Occipital lobe (tissue), 2 donors: ENCODE data around the gene LRRC3B. TPM values are rescaled to one million over a fixed set of nuclear protein-coding genes. Genes with fewer than 3 reads are reported as not detected.

Experiments used
- DNase-seq: peaks from one replicate; lab custom pipeline; 2025; lab: John Stamatoyannopoulos, UW
- total RNA-seq: library from RNA; depleted of rRNA; stranded (reverse); fragments of >200 nt; gene quantifications from one replicate; pipeline ENCODE4 v1.2.3, GENCODE V29; 2014

The LRRC3B gene
- total RNA-seq, 1 donor from 2014 or later, result 51.3 TPM

DNA sequence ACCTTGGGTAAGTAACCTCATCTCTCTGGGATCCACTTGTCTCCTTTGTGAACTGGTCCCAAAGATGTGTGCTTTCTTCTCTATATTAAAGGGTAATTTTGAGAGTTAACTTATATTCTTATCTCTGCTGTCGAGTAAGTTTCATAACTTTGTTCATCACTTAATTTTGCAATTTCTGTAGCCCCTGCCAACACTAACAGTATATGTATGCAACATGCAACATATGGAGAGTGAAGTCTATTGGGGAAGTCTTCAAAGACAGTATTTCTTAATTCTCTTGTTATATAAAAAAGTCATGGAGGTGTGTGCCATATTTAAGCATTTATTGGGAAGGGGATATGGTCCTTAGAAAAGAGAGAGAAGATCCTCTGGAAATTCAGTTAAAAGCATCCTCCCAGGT, 85.9 kb downstream of the LRRC3B start:
- no peak for DNase-seq

DNA sequence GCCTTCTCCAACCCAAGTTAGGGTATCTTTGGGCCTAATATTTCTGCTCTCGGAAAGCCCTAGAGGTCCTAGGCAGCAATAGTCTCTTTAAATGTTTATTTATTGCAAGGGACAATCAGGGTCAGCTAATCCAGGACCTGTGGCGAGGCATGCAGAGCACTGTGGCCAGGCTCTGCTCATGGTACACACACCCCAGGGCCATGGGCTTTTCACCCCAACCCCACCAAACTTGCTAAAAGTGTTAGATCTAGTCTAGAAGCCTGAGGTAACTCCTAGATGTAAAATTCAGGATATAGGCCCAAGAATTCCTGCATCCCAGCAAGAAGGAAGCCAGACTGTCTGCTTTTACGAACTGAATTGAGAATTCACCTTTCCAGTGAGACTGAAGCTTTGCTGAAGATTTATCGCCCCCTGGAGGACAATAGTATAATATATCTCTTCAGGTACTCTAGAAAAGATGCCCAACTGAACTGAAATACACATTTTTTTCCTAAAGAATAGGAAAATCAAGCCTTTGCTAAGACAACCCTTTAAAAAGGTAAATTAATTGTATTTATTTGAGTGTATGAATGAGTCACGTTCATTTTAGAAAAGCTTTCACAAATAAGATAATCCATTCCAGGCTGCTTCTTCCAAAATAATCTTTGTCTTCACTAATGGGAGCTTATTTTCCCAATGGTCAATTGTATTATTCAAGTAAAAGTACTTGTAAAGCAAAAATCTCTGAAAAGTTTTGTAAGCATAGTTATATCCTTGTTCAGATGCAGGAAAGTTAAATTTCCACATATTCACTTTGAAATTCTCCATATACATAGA, 89.8 kb downstream of the LRRC3B start:
- no peak for DNase-seq

DNA sequence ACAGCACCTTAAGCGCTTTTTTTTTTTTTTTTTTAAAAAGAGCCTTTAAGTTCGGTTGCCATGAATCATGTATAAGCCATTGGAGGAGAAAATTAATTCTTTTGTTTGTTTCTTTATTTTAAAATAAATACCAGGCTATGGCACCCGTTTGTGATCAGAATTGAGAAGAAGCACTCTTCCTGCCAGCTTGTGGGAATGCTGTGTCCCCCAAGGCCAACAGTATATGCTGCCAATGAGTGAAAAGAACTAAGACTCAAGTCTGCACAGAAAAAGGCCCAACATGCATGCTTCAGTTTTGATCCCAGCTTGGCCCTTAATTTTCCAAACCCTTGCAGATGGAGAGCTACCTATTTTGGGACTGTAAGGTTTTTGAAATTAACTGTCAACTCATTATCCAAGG, 90.5 kb downstream of the LRRC3B start:
- no peak for DNase-seq

DNA sequence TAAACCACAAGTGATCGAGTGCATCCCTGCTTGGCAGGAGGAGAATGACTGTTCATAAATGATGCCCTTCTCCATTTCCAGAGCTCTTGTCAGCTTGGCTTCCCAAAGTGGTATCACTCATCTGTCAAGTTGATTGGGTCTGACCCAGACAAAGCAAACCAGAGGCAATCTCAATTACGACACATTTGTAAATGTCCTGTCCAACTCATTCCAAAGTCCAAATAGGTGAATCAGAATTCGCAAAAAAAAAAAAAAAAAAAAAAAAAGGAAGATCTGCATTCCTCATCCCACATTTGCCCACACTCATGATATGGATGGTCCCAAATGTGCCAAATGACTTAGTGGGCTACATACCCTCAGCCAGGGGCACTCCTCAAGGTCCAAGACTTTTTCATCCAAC, 91.9 kb downstream of the LRRC3B start:
- DNase-seq, result no peak

DNA sequence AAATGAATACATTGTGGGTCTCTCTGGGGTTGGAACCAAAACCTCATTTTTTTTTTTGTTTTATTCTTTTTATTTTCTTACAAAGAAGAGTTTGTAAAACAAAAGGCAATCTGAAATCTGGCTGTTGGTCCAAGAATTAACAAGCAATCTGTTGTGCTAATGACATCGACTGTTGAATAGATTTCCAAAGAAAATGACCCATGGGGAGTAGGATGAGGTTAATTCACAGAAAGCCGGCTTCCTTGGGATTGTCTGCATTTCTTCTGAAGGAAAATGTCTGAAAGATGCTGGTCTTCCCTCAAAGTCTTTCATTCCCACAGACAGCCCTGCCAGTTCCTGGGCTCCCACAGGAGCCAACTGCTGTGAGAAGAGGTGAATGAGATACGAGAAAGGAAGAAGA, 92.9 kb downstream of the LRRC3B start:
- DNase-seq, result no peak

DNA sequence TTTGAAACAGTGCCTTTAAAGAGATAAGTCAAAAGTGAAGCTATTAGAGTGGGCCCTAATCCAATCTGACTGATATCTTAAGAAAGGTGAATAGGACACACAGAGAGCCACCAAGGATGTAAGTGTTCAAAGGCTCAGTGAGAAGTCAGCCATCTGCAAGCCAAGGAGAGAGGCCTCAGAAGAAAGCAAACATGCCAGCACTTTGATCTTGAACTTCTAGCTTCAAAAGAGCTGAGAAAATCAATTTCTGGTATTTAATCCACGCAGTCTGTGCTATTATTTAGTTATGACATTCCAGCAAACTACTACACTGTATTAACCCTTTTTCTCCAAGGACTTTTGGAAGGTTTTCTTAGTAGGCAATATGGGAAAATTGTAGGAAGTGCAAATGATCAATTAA, 95.7 kb downstream of the LRRC3B start:
- DNase-seq, result no peak

DNA sequence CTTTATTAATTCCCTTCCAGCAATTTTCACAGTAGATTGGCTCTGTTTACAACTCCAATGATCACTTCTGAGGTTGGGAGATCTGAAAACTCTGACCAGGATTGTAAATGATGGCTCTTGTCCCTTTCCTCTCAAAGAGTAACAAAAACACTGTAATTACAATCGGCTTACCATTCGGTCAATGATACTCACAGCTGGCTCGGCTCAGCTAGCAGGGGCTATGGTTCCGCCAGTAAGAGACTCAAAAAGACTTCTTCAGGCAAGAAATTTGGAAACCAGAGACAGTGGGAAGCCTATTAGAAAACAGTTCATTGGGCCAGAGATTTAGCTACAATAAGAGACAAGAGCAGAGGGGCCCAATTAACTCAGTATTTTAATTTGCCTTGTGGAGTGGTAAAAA, 96.6 kb downstream of the LRRC3B start:
- no peak for DNase-seq

DNA sequence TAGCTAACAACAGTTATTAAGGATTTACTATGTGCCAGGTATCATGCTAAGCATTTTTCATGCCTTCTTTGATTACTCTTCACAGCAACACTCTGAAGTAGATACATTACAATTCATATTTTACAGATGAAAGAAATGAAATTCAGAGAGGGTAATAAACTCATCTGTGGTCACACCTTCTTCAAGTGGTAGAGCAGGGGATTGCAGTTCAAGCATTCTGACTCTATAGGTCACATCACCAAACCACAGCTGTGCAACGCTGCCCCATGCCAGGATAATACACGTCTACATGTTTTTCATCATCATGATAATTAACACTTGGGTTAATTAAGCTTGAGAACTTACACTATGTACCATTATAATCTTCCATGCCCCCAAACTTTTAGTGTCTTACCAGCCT, 98.5 kb downstream of the LRRC3B start:
- DNase-seq, result no peak

DNA sequence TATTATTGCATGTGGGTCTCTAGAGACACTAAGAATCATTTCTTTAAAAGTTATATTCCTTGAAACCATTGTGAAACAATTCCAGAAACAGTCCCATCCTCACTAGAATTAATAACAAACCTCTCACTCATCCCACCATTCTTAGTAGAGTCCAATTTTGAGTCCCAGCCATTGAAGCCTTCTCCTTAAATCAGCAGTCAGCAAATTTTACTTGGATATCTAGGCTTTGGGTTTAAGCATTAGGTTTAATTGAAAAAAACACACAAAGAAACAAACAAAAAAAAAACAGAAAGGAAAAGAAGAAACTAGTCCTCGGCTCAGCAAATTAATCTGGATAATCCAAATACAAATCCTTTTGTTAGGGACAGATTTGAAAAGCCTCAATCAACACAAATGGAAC, 109.3 kb downstream of the LRRC3B start:
- DNase-seq, result no peak

DNA sequence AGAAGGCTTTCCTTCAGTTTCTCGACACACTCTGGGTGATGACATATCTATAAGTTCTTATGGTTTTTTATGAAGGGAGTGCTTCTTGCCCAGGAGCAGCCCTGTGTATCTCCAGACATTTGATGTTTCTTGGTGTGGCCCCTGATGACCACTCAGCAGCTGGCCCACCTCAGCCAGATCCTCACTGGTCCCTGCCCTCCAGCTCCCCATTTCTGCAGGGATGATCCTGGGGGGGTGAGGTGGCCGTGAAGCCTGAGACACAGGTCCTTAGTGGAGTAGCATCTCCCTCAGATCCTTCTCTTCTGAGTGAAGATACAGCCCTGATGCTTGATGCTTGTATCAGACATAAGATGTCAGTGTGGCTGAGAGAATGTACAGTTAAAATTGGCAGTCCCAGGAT, 127.7 kb downstream of the LRRC3B start:
- no peak for DNase-seq

DNA sequence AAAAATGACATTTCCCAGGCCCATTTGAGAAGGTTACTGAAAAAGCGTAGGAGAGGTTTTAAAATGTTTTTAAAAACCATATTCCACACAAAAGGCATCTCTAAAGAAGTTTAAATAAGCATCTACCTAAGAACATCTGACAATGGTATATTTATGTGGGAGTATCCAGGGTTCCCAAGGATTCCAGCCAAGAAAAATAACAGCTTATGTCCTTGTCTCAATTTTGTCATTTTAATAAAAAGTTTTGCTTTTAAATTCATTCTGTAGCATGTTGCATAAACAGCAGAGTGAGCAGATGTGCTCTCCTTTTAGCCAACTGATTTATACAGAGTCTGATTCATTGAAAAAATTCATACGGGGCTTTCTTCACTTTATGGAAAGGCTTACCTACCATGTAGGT, 129.9 kb downstream of the LRRC3B start:
- DNase-seq, result no peak

DNA sequence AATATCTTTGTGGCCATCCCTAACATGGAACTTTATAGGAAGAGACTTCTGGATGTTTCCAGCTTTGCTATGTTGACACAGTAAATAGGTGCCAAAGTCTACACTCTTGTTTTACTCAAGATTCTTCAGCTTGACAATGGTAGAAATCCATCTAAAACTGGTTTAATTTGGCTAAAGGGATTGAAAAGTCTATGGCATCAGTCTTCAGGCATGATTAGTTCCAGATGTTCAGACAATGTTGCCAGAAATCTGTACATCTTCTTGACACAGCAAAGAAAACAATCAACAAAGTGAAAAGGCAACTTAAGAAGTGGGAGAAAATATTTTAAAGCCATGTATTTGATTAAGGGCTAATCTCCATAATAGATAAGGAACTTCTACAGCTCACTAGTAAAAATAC, 130.5 kb downstream of the LRRC3B start:
- no peak for DNase-seq

DNA sequence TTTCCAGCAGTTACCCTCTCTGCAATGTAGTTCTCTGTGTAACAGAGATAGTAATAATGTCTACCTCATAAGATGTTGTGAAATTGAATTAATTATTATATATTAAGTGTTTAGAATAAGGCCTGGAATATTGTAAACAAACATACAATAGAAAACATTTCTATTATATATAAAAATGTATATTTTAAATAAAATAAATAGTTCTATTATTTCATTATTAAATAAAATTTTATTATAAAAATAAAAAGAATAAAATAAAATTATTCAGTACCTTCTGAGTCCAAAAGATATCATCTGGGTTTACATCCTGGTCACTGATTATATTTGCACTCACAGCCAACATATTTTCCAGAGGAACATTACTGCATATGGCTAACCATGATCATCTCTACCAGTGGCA, 135.4 kb downstream of the LRRC3B start:
- no peak for DNase-seq
